T-helper 1 cell treated with Interleukin-12 subunit alpha and Interleukin-12 subunit beta and Interleukin-4 antibody, amounts not matched to agents 30 ng/mL and 1 ng/mL, for 36 hours (primary cell): ENCODE results near the gene MYT1. TPM values are rescaled to one million over a fixed set of nuclear protein-coding genes. Genes with fewer than 3 reads are reported as not detected.

ENCODE experiments used
- intact Hi-C: fragments of 100-400 bp; cut with micrococcal nuclease; formaldehyde crosslinking; loops from one replicate; pipeline ENCODE4 v1.15.1; 2024
- total RNA-seq: library from RNA; stranded (reverse); gene quantifications from 2 replicates; pipeline ENCODE4 v1.2.3, GENCODE V29; 2022

Gene MYT1
- total RNA-seq, 1 donor from 2014 or later, result not detected

- intact Hi-C loops, result no loop called here
Observed at GRCh38 chr20:64212755-64213154, 48.5 kb downstream of the MYT1 start.

GRCh38 chr20:64214113-64214512 is 49.9 kb downstream of the MYT1 start:
- intact Hi-C loops, result no loop called here

- intact Hi-C loops, result no loop called here
Observed at GRCh38 chr20:64214952-64215351, 50.7 kb downstream of the MYT1 start.

GRCh38 chr20:64216036-64216435 is 51.8 kb downstream of the MYT1 start:
- intact Hi-C loops, result no loop called here

GRCh38 chr20:64216910-64217309 is 52.7 kb downstream of the MYT1 start:
- intact Hi-C loops, result no loop called here

GRCh38 chr20:64217539-64218221 is 53.4 kb downstream of the MYT1 start:
- intact Hi-C loops, result no loop called here

GRCh38 chr20:64219202-64219601 is 55.0 kb downstream of the MYT1 start:
- intact Hi-C loops, result no loop called here

GRCh38 chr20:64219730-64220129 is 55.5 kb downstream of the MYT1 start:
- intact Hi-C loops, result no loop called here

GRCh38 chr20:64220420-64220819 is 56.2 kb downstream of the MYT1 start:
- intact Hi-C loops, result no loop called here

- intact Hi-C loops, result no loop called here
Observed at GRCh38 chr20:64220891-64221527, 56.8 kb downstream of the MYT1 start.

- intact Hi-C loops, result no loop called here
Observed at GRCh38 chr20:64222291-64222735, 58.1 kb downstream of the MYT1 start.

GRCh38 chr20:64222851-64223525 is 58.7 kb downstream of the MYT1 start:
- intact Hi-C loops, result no loop called here

GRCh38 chr20:64223526-64224067 is 59.3 kb downstream of the MYT1 start:
- intact Hi-C loops, result no loop called here

GRCh38 chr20:64224351-64225170 is 60.3 kb downstream of the MYT1 start:
- intact Hi-C loops, result no loop called here

GRCh38 chr20:64225171-64225595 is 60.9 kb downstream of the MYT1 start:
- intact Hi-C loops, result no loop called here

- intact Hi-C loops, result no loop called here
Observed at GRCh38 chr20:64225828-64226598, 61.8 kb downstream of the MYT1 start.

- intact Hi-C loops, result no loop called here
Observed at GRCh38 chr20:64226686-64227580, 62.7 kb downstream of the MYT1 start.

GRCh38 chr20:64228086-64228653 is 63.9 kb downstream of the MYT1 start:
- intact Hi-C loops, result no loop called here
